Lower lobe of right lung (tissue), 2 donors: Measurements from ENCODE around the gene NOS1AP. TPM values are rescaled to one million over a fixed set of nuclear protein-coding genes. Genes with fewer than 3 reads are reported as not detected.

Source experiments
- ATAC-seq, 2 donors: fragments of 200-7000 bp; cut with Tn5 transposase; one replicate each; pipeline ENCODE4 v1.9.1; 2020 to 2022; ENCODE audit warnings: mild to moderate bottlenecking in 2 of 2, moderate library complexity in 2 of 2
- DNase-seq: peaks from one replicate; pipeline ENCODE4 v3.0.0-alpha.2; 2020
- H3K27ac ChIP-seq: fragments of 200-600 bp; one replicate; pipeline ENCODE4 v1.8.0; 2022
- H3K27me3 ChIP-seq: fragments of 200-600 bp; one replicate; pipeline ENCODE4 v1.8.0; 2022; ENCODE audit warnings: low read depth
- H3K36me3 ChIP-seq: fragments of 200-600 bp; one replicate; pipeline ENCODE4 v1.8.0; 2022; ENCODE audit warnings: mild to moderate bottlenecking
- H3K4me1 ChIP-seq: fragments of 200-600 bp; one replicate; pipeline ENCODE4 v1.8.0; 2022
- H3K4me3 ChIP-seq: fragments of 200-600 bp; one replicate; pipeline ENCODE4 v1.8.0; 2022; ENCODE audit warnings: mild to moderate bottlenecking
- H3K9me3 ChIP-seq: fragments of 200-600 bp; one replicate; pipeline ENCODE4 v1.8.0; 2022
- CTCF ChIP-seq: fragments of 200-600 bp; IDR thresholded peaks from one replicate; pipeline ENCODE4 v1.8.0; 2022; ENCODE audit warnings: antibody characterized with exemption, mild to moderate bottlenecking
- intact Hi-C: fragments of 100-400 bp; cut with DNase I; formaldehyde crosslinking; loops from one replicate; pipeline ENCODE4 v1.11.0; 2022
- total RNA-seq: library from RNA; stranded (reverse); fragmentation: NEBNext Ultra II Directional; extraction: Animal tissue kit (Norgen Biotek cat#: 25700); gene quantifications from one replicate; pipeline ENCODE4 v1.2.1, GENCODE V29; 2021
- donor health status: DM: no; HTN: yes; CAD: no; lungs with severe emphysema.

The NOS1AP gene
- total RNA-seq, 1 donor from 2014 or later: 3.6 TPM

- no peak for DNase-seq
- no peak for TF ChIP-seq CTCF
- Histone ChIP-seq H3K27ac (no peak overlapping the region), H3K27me3 (no peaks in the 10 kb centered on the region), H3K36me3 (no peaks in the 10 kb centered on the region), H3K4me1 (no peaks in the 10 kb centered on the region), H3K9me3 (no peaks in the 10 kb centered on the region), H3K4me3 (no peak overlapping the region)
- intact Hi-C loops: no loop called here
- no peak for ATAC-seq
These were observed 112.6 kb downstream of the NOS1AP start for GRCh38 chr1:162182090-162182489.

- Histone ChIP-seq H3K4me3 (no peak overlapping the region), H3K9me3 (no peaks in the 10 kb centered on the region), H3K36me3 (no peaks in the 10 kb centered on the region), H3K27ac (no peak overlapping the region), H3K4me1 (peaks cover 7% of the 10 kb centered on the region), H3K27me3 (no peaks in the 10 kb centered on the region)
- TF ChIP-seq CTCF: no peak
- intact Hi-C loops: no loop called here
- ATAC-seq: no peak
- DNase-seq: no peak
These were observed 116.0 kb downstream of the NOS1AP start for GRCh38 chr1:162185314-162186025.

- no peak for TF ChIP-seq CTCF
- Histone ChIP-seq H3K4me1 (peaks cover 7% of the 10 kb centered on the region), H3K27ac (no peak overlapping the region), H3K4me3 (no peak overlapping the region), H3K36me3 (no peaks in the 10 kb centered on the region), H3K9me3 (no peaks in the 10 kb centered on the region), H3K27me3 (no peaks in the 10 kb centered on the region)
- intact Hi-C loops: no loop called here
- no peak for DNase-seq
- no peak for ATAC-seq
These were observed 116.5 kb downstream of the NOS1AP start for GRCh38 chr1:162186026-162186374.

GRCh38 chr1:162186406-162186805, 116.9 kb downstream of the NOS1AP start:
- no peak for ATAC-seq
- TF ChIP-seq CTCF: no peak
- Histone ChIP-seq H3K9me3 (no peaks in the 10 kb centered on the region), H3K27me3 (no peaks in the 10 kb centered on the region), H3K36me3 (no peaks in the 10 kb centered on the region), H3K4me1 (peaks cover 7% of the 10 kb centered on the region), H3K4me3 (no peak overlapping the region), H3K27ac (no peak overlapping the region)
- no peak for DNase-seq
- intact Hi-C loops: no loop called here

GRCh38 chr1:162187687-162188276, 118.3 kb downstream of the NOS1AP start:
- H3K36me3 ChIP-seq: no peaks in the 10 kb centered on the region
- DNase-seq: no peak
- no peak for TF ChIP-seq CTCF
- H3K27me3 ChIP-seq: no peaks in the 10 kb centered on the region
- H3K4me1 ChIP-seq: peaks cover 15% of the 10 kb centered on the region
- no peaks in the 10 kb centered on the region for H3K9me3 ChIP-seq
- H3K4me3 ChIP-seq: no peak overlapping the region
- intact Hi-C loops: no loop called here
- no peak for ATAC-seq
- no peak overlapping the region for H3K27ac ChIP-seq
